Loucy (cell line): ENCODE measurements around the gene TM6SF1.

Experiments used
- EZH2phosphoT487 ChIP-seq: fragments of 200-600 bp; IDR thresholded peaks from 2 replicates; pipeline ENCODE4 v1.6.1; 2018; ENCODE audit warnings: antibody characterized with exemption, mild to moderate bottlenecking, moderate library complexity, borderline replicate concordance
- TF ChIP-seq, protein P1 (sequence below): fragments of 200-600 bp; sonication (generic); conservative IDR thresholded peaks from 2 replicates; pipeline ENCODE4 v1.5.1; 2014; ENCODE audit warnings: mild to moderate bottlenecking, antibody characterized with exemption, low read length

DNA sequence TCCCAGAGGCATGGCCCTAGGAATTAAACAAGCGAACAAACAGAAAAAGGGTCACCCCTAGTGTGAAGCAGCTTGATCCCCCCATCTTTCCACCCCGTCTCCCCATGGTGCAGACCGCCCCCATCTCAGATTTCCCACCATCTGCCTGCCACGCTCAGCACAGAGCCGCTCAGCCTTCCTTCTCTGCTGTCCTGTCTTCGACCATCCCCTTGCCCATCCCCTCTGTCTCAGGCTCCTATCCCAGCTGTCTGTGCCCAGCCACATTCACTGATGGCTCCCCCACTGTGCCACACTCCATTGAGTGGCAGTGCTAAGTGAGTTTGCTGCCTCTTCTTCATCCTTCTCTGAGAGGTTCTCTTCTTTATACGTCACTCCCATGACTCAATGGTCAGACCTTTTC, 28.7 kb upstream of the TM6SF1 start:
- TF ChIP-seq, protein P1, sequence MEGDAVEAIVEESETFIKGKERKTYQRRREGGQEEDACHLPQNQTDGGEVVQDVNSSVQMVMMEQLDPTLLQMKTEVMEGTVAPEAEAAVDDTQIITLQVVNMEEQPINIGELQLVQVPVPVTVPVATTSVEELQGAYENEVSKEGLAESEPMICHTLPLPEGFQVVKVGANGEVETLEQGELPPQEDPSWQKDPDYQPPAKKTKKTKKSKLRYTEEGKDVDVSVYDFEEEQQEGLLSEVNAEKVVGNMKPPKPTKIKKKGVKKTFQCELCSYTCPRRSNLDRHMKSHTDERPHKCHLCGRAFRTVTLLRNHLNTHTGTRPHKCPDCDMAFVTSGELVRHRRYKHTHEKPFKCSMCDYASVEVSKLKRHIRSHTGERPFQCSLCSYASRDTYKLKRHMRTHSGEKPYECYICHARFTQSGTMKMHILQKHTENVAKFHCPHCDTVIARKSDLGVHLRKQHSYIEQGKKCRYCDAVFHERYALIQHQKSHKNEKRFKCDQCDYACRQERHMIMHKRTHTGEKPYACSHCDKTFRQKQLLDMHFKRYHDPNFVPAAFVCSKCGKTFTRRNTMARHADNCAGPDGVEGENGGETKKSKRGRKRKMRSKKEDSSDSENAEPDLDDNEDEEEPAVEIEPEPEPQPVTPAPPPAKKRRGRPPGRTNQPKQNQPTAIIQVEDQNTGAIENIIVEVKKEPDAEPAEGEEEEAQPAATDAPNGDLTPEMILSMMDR, result no peak
- no peak for TF ChIP-seq EZH2phosphoT487
